GM12874 (cell line): Measurements from ENCODE around the gene TBC1D16.

Source experiments
- TF ChIP-seq, protein P1 (sequence below): IDR thresholded peaks from 2 replicates; pipeline ENCODE4 v1.5.1; 2011; ENCODE audit warnings: low read depth, mild to moderate bottlenecking, control low read depth, low read length, moderate library complexity; ENCODE audit not compliant: insufficient read depth

The TBC1D16 gene

DNA sequence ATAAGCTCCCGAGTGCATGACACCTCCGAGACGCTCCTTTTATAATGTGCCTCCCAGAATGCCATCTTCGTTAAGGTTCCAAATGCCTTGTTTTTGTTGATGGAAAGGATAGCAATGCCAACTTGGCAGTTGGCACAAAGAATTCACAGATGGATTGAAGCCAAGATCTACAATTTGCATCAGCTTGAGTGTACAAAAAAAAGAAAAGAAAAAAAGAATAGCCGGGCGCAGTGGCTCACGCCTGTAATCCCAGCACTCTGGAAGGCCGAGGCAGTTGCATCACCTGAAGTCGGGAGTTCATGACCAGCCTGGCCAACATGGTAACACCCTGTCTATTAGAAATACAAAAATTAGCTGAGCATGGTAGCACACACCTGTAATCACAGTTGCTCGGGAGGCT, 7.6 kb downstream of the TBC1D16 start:
- TF ChIP-seq, protein P1, sequence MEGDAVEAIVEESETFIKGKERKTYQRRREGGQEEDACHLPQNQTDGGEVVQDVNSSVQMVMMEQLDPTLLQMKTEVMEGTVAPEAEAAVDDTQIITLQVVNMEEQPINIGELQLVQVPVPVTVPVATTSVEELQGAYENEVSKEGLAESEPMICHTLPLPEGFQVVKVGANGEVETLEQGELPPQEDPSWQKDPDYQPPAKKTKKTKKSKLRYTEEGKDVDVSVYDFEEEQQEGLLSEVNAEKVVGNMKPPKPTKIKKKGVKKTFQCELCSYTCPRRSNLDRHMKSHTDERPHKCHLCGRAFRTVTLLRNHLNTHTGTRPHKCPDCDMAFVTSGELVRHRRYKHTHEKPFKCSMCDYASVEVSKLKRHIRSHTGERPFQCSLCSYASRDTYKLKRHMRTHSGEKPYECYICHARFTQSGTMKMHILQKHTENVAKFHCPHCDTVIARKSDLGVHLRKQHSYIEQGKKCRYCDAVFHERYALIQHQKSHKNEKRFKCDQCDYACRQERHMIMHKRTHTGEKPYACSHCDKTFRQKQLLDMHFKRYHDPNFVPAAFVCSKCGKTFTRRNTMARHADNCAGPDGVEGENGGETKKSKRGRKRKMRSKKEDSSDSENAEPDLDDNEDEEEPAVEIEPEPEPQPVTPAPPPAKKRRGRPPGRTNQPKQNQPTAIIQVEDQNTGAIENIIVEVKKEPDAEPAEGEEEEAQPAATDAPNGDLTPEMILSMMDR = no peak

DNA sequence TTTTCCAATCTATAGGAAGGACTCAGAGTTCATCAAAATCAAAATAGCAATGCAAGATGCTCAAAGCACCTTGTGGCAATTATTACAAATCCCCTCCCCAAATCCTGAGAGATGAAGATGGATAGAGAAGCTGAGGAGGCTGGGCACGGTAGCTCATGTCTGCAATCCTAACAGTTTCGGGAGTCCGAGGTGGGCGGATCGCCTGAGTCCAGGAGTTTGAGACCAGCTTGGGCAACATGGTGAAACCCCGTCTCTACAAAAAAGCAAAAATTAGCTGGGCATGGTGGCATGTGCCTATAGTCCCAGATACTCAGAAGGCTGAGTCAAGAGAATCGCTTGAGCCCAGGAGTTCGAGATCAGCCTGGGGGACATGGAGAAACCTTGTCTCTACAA, 8.6 kb downstream of the TBC1D16 start:
- TF ChIP-seq, protein P1 = no peak

DNA sequence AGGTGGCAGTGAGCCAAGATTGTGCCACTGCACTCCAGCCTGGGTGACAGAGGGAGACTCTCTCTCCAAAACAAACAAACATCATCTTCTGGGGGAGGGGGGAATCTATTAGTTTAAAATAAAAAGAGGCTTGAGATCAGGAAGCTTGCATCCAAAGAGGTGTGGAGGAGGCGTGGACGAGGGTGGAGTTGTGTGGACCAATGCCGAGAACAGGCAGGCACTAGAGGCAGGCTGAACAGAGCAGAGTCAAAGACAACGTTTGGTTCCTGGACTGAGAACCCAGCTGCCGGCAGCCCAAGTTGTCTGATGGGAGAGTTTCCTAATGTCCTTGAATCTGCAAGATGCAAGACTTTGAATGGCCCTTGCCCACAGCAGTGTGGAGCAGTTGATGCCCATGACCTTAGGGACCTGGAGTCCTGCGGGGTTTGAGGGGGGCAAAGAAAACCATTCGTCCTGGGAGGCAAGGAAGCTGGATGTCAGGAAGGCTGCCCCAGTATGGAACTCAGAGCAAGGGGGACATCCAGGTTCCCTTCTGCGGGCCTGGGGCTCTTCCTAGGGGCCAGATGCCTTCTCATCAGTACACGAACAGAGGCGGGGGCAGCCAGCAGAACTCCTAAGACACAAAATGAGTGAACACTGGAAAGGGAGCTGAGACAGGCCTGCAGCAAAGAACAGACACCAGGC, 9.2 kb downstream of the TBC1D16 start:
- TF ChIP-seq, protein P1 = no peak

DNA sequence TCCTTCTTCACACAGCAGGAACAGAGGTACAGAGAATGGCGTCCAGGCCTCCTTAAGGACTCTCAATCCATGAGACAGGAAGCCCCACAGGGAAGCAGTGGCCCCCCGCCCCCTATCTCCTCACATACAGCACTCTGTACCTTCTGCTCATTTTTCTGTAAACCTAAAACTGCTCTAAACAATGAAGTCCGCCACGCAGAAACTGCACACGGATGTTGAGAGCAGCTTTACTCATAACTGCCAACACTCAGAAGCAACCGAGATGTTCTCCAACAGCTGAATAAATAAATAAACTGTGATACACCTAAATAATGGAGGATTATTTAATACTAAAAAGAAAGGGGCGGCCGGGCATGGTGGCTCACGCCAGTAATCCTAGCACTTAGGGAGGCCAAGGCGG, 9.9 kb downstream of the TBC1D16 start:
- TF ChIP-seq, protein P1 = no peak

DNA sequence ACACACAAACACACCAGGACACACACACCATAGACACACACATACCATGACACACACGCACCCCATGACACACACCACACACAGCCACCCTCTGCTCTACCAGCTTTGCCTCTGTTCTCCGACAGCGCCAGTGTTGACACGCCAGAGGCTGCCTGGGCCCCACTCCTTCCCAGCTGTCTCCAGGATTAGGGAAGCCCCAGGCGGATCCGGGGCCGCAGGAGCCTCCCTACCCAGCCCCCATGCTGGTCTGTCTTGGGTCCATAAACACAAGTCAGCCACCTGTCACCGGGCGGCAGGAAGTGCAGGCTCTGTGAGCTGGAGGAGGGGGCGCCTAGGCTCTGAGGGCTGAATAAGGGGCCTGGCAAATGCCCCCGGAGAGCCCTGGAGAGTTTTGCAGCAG, 10.5 kb downstream of the TBC1D16 start:
- TF ChIP-seq, protein P1 = no peak

DNA sequence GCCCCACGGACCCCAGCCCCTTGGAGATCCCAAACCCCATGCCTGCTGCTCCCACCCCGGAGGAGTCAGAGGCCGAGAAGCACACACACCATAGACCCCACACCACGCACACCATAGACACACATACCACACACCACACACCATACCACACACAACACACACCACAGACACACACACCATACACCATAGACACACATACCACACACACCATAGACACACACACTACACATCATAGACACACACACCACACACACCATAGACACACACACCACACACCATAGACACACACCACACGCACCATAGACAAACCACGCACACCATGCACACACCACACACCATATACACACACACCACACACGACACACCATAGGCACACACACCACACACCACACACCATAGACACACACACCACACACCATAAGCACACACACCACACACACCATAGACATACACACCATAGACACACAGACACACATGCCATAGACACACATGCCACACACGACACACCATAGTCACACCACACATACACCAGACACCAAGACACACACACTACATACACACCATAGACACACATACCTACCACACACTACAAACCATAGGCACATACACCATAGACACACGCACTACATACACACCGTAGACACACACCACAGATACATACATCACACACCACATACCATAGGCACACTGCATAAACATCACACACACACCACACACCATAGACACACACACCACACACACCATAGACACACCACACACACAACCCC, 11.3 kb downstream of the TBC1D16 start:
- TF ChIP-seq, protein P1 = no peak

GRCh38 chr17:80023481-80024205, 12.0 kb downstream of the TBC1D16 start:
- TF ChIP-seq, protein P1 = no peak
